HEK293 (cell line): ENCODE data around the gene S100PBP.
A peak's percentile ranks its signal among the peaks of the same experiment; 100 is the strongest.

Source experiments
- KLF16 ChIP-seq: fragments of 450-650 bp; formaldehyde crosslinking; IDR thresholded peaks from 2 replicates; pipeline ENCODE4 v1.5.1; 2017; ENCODE audit warnings: missing biosample characterization, missing genetic modification characterization
- KLF17 ChIP-seq: fragments of 450-650 bp; formaldehyde crosslinking; IDR thresholded peaks from 2 replicates; pipeline ENCODE4 v1.5.1; 2016; ENCODE audit warnings: missing biosample characterization, missing genetic modification characterization
- PRDM4 ChIP-seq: fragments of 450-650 bp; formaldehyde crosslinking; IDR thresholded peaks from 2 replicates; pipeline ENCODE4 v1.5.1; 2017; ENCODE audit warnings: missing biosample characterization, missing genetic modification characterization
- RBAK ChIP-seq: fragments of 450-650 bp; formaldehyde crosslinking; IDR thresholded peaks from 2 replicates; pipeline ENCODE4 v1.5.1; 2016; ENCODE audit warnings: missing biosample characterization, missing genetic modification characterization
- REPIN1 ChIP-seq: fragments of 450-650 bp; formaldehyde crosslinking; IDR thresholded peaks from 2 replicates; pipeline ENCODE4 v1.5.1; 2017; ENCODE audit warnings: missing biosample characterization, missing genetic modification characterization, low read depth
- REST ChIP-seq: fragments of 450-650 bp; formaldehyde crosslinking; IDR thresholded peaks from 2 replicates; pipeline ENCODE4 v1.5.1; 2016; ENCODE audit warnings: missing biosample characterization, missing genetic modification characterization
- SALL2 ChIP-seq: fragments of 450-650 bp; formaldehyde crosslinking; IDR thresholded peaks from 2 replicates; pipeline ENCODE4 v1.5.0; 2017; ENCODE audit warnings: missing biosample characterization, mild to moderate bottlenecking, missing genetic modification characterization, borderline replicate concordance
- YY1 ChIP-seq: fragments of 450-650 bp; formaldehyde crosslinking; IDR thresholded peaks from 2 replicates; pipeline ENCODE4 v1.5.1; 2018; ENCODE audit warnings: missing biosample characterization, missing genetic modification characterization
- ZBTB1 ChIP-seq: fragments of 450-650 bp; formaldehyde crosslinking; IDR thresholded peaks from 2 replicates; pipeline ENCODE4 v1.5.1; 2016; ENCODE audit warnings: missing biosample characterization, missing genetic modification characterization
- ZBTB20 ChIP-seq: fragments of 450-650 bp; formaldehyde crosslinking; IDR thresholded peaks from 2 replicates; pipeline ENCODE4 v1.5.1; 2016; ENCODE audit warnings: missing biosample characterization, missing genetic modification characterization
- ZBTB26 ChIP-seq: fragments of 450-650 bp; formaldehyde crosslinking; optimal IDR thresholded peaks from 2 replicates; pipeline ENCODE3; 2016; ENCODE audit warnings: missing biosample characterization, mild to moderate bottlenecking, missing genetic modification characterization
- ZNF140 ChIP-seq: fragments of 450-650 bp; formaldehyde crosslinking; IDR thresholded peaks from 2 replicates; pipeline ENCODE4 v1.5.1; 2016; ENCODE audit warnings: missing biosample characterization, missing genetic modification characterization
- ZNF155 ChIP-seq: fragments of 450-650 bp; formaldehyde crosslinking; IDR thresholded peaks from 2 replicates; pipeline ENCODE4 v1.5.1; 2016; ENCODE audit warnings: missing biosample characterization, missing genetic modification characterization
- ZNF174 ChIP-seq: fragments of 450-650 bp; formaldehyde crosslinking; IDR thresholded peaks from 2 replicates; pipeline ENCODE4 v1.5.0; 2017; ENCODE audit warnings: missing biosample characterization, mild to moderate bottlenecking, missing genetic modification characterization
- ZNF214 ChIP-seq: fragments of 450-650 bp; formaldehyde crosslinking; IDR thresholded peaks from 2 replicates; pipeline ENCODE4 v1.5.1; 2017; ENCODE audit warnings: missing biosample characterization, mild to moderate bottlenecking, missing genetic modification characterization, borderline replicate concordance
- ZNF311 ChIP-seq: fragments of 450-650 bp; formaldehyde crosslinking; IDR thresholded peaks from 2 replicates; pipeline ENCODE4 v1.5.1; 2017; ENCODE audit warnings: missing biosample characterization, missing genetic modification characterization, borderline replicate concordance
- ZNF404 ChIP-seq: fragments of 450-650 bp; formaldehyde crosslinking; IDR thresholded peaks from 2 replicates; pipeline ENCODE4 v1.5.1; 2017; ENCODE audit warnings: missing biosample characterization, missing genetic modification characterization
- ZNF416 ChIP-seq: fragments of 450-650 bp; formaldehyde crosslinking; IDR thresholded peaks from 2 replicates; pipeline ENCODE4 v1.5.1; 2016; ENCODE audit warnings: missing biosample characterization, missing genetic modification characterization
- ZNF560 ChIP-seq: fragments of 450-650 bp; formaldehyde crosslinking; IDR thresholded peaks from 2 replicates; pipeline ENCODE4 v1.5.1; 2017; ENCODE audit warnings: missing biosample characterization, missing genetic modification characterization, borderline replicate concordance
- ZNF571 ChIP-seq: fragments of 450-650 bp; formaldehyde crosslinking; IDR thresholded peaks from 2 replicates; pipeline ENCODE4 v1.5.0; 2017; ENCODE audit warnings: missing biosample characterization, missing genetic modification characterization
- ZNF585B ChIP-seq: fragments of 450-650 bp; formaldehyde crosslinking; IDR thresholded peaks from 2 replicates; pipeline ENCODE4 v1.5.1; 2016; ENCODE audit warnings: missing biosample characterization, missing genetic modification characterization
- ZNF624 ChIP-seq: fragments of 450-650 bp; formaldehyde crosslinking; IDR thresholded peaks from 2 replicates; pipeline ENCODE4 v1.5.1; 2017; ENCODE audit warnings: missing biosample characterization, missing genetic modification characterization
- ZNF654 ChIP-seq: fragments of 450-650 bp; formaldehyde crosslinking; IDR thresholded peaks from 2 replicates; pipeline ENCODE4 v1.5.1; 2016; ENCODE audit warnings: low read depth, missing biosample characterization, missing genetic modification characterization
- ZNF670 ChIP-seq: fragments of 450-650 bp; formaldehyde crosslinking; IDR thresholded peaks from 2 replicates; pipeline ENCODE4 v1.5.1; 2016; ENCODE audit warnings: missing biosample characterization, missing genetic modification characterization, low read depth
- ZNF776 ChIP-seq: fragments of 450-650 bp; formaldehyde crosslinking; IDR thresholded peaks from 2 replicates; pipeline ENCODE4 v1.5.0; 2017; ENCODE audit warnings: missing biosample characterization, missing genetic modification characterization, borderline replicate concordance
- ZNF777 ChIP-seq: fragments of 450-650 bp; formaldehyde crosslinking; IDR thresholded peaks from 2 replicates; pipeline ENCODE4 v1.5.1; 2017; ENCODE audit warnings: missing biosample characterization, missing genetic modification characterization, borderline replicate concordance
- ZNF830 ChIP-seq: fragments of 450-650 bp; IDR thresholded peaks from 2 replicates; pipeline ENCODE4 v1.5.0; 2018; ENCODE audit warnings: missing biosample characterization, missing genetic modification characterization, low read depth, mild to moderate bottlenecking, moderate library complexity
- ZSCAN23 ChIP-seq: fragments of 450-650 bp; formaldehyde crosslinking; IDR thresholded peaks from 2 replicates; pipeline ENCODE4 v1.5.1; 2016; ENCODE audit warnings: missing biosample characterization, missing genetic modification characterization
- ZSCAN30 ChIP-seq: fragments of 450-650 bp; IDR thresholded peaks from 2 replicates; pipeline ENCODE4 v1.5.1; 2018; ENCODE audit warnings: missing biosample characterization, mild to moderate bottlenecking, missing genetic modification characterization, moderate library complexity
- ZSCAN4 ChIP-seq: fragments of 450-650 bp; formaldehyde crosslinking; IDR thresholded peaks from 2 replicates; pipeline ENCODE4 v1.5.1; 2017; ENCODE audit warnings: missing biosample characterization, missing genetic modification characterization

The S100PBP gene

GRCh38 chr1:32893198-32894018 is 76.0 kb downstream of the S100PBP start (continued):
- TF ChIP-seq ZNF174 (no peak), ZNF777 (tag by site-specific recombination) (0 out of 2 replicates have a peak, but pooled peaks have one; percentile 43), ZBTB1 (tag by site-specific recombination) (no peak), ZNF214 (tag by site-specific recombination) (no peak), ZNF155 (tag by site-specific recombination) (no peak), ZSCAN23 (no peak), RBAK (tag by site-specific recombination) (no peak), ZNF585B (tag by site-specific recombination) (no peak), REPIN1 (tag by site-specific recombination) (no peak), ZNF416 (no peak), ZNF140 (tag by site-specific recombination) (no peak), REST (no peak), ZSCAN30 (tag by site-specific recombination) (no peak), ZNF654 (no peak), ZNF670 (no peak), KLF16 (tag by site-specific recombination) (no peak), ZNF311 (tag by site-specific recombination) (no peak), PRDM4 (tag by site-specific recombination) (no peak), ZBTB20 (tag by site-specific recombination) (peak; percentile 47), ZSCAN4 (tag by site-specific recombination) (no peak), KLF17 (tag by site-specific recombination) (no peak), SALL2 (tag by site-specific recombination) (no peak), ZNF830 (no peak), YY1 (tag by site-specific recombination) (no peak), ZNF776 (tag by site-specific recombination) (no peak), ZNF624 (tag by site-specific recombination) (no peak), ZBTB26 (tag by site-specific recombination) (peak; percentile 48), ZNF560 (tag by site-specific recombination) (no peak), ZNF571 (tag by site-specific recombination) (no peak), ZNF404 (tag by site-specific recombination) (no peak)
